GM12878 (cell line): ENCODE measurements around the gene PRX. TPM values are rescaled to one million over a fixed set of nuclear protein-coding genes. Genes with fewer than 3 reads are reported as not detected.

Source experiments
- ATAC-seq: fragments of 200-7000 bp; cut with Tn5 transposase; 3 replicates; pipeline ENCODE4 v1.9.1; 2020; ENCODE audit warnings: mild to moderate bottlenecking, moderate library complexity
- BruUV-seq: library from RNA; stranded (reverse); fragments of 400-500 nt; replicated peaks from 2 replicates; lab custom pipeline; 2021; lab: Mats Ljungman, UMichigan
- CTCF ChIA-PET: fragments of 300-600 bp; sonication (Branson Sonifier 250); formaldehyde crosslinking; extraction: SDS; loops from one replicate; lab custom pipeline; 2021; ENCODE audit warnings: inconsistent platforms; lab: Yijun Ruan, JAX
- POLR2A ChIA-PET: fragments of 350-600 bp; formaldehyde crosslinking; extraction: SDS; loops from one replicate; lab custom pipeline; 2021; ENCODE audit warnings: inconsistent platforms; lab: Charles Lee
- RAD21 ChIA-PET: fragments of 300-600 bp; sonication (Branson Sonifier 250); formaldehyde crosslinking; loops from one replicate; lab custom pipeline; 2023; ENCODE audit warnings: antibody characterized with exemption; ENCODE audit not compliant: unreplicated experiment; lab: Charles Lee
- SMC1A ChIA-PET: fragments of 300-600 bp; sonication (Branson Sonifier 250); formaldehyde crosslinking; loops from one replicate; lab custom pipeline; 2023; ENCODE audit not compliant: unreplicated experiment, uncharacterized antibody; lab: Charles Lee
- DNase-seq: peaks from one replicate; pipeline ENCODE4 v3.0.0-alpha.2; 2011; ENCODE audit warnings: low read depth, low spot score
- FAIRE-seq: peaks from 3 replicates; lab custom pipeline; 2011; peaks lifted over from hg19 to GRCh38; lab: Jason Lieb, UNC
- H2AFZ ChIP-seq: 2 replicates; pipeline ENCODE4 v1.6.0; 2011; ENCODE audit warnings: low read depth, low read length, control low read depth; ENCODE audit not compliant: control insufficient read depth
- H3K27ac ChIP-seq: 2 replicates; pipeline ENCODE4 v1.5.1; 2011; ENCODE audit warnings: control low read depth; ENCODE audit not compliant: control insufficient read depth, insufficient read depth
- H3K27me3 ChIP-seq, 2 experiments: replicated peaks in 1 of 2; 2 replicates each; pipeline versions ENCODE4 v1.6.0 to v1.6.1; 2011; ENCODE audit warnings: low read length in 1 of 2; ENCODE audit not compliant: control insufficient read depth in 2 of 2, insufficient read depth in 2 of 2
- H3K36me3 ChIP-seq, 2 experiments: 2 replicates each; pipeline ENCODE4 v1.5.1; 2011; ENCODE audit warnings: low read length in 1 of 2; ENCODE audit not compliant: control insufficient read depth in 2 of 2, insufficient read depth in 2 of 2
- H3K4me1 ChIP-seq: 2 replicates; pipeline ENCODE4 v1.6.1; 2011; ENCODE audit warnings: mild to moderate bottlenecking, low read length, moderate library complexity, mixed read lengths; ENCODE audit not compliant: control insufficient read depth, insufficient read depth
- H3K4me2 ChIP-seq: 2 replicates; pipeline ENCODE4 v1.6.0; 2011; ENCODE audit warnings: control low read depth; ENCODE audit not compliant: control insufficient read depth, insufficient read depth
- H3K4me3 ChIP-seq: fragments of 200-600 bp; sonication (generic); 2 replicates; pipeline ENCODE4 v1.5.1; 2016
- H3K79me2 ChIP-seq: 2 replicates; pipeline ENCODE4 v1.6.0; 2011; ENCODE audit warnings: low read length; ENCODE audit not compliant: control insufficient read depth, insufficient read depth
- H3K9ac ChIP-seq: 2 replicates; pipeline ENCODE4 v1.8.0; 2011; ENCODE audit warnings: low read length, control low read depth, mixed read lengths; ENCODE audit not compliant: control insufficient read depth, insufficient read depth
- H3K9me3 ChIP-seq: replicated peaks from 3 replicates; pipeline ENCODE4 v1.5.1; 2011; ENCODE audit warnings: mild to moderate bottlenecking, low read length; ENCODE audit not compliant: control insufficient read depth, insufficient read depth
- H4K20me1 ChIP-seq: 2 replicates; pipeline ENCODE4 v1.6.0; 2011; ENCODE audit not compliant: control insufficient read depth, insufficient read depth
- CBFB ChIP-seq: IDR thresholded peaks from 2 replicates; pipeline ENCODE4 v1.6.1; 2016; ENCODE audit warnings: antibody characterized with exemption, low read depth
- RBBP5 ChIP-seq: fragments of 200-600 bp; sonication (generic); conservative IDR thresholded peaks from 2 replicates; pipeline ENCODE4 v1.6.1; 2016
- STAT1 ChIP-seq: fragments of 450-650 bp; conservative IDR thresholded peaks from 2 replicates; pipeline ENCODE4 v1.6.1; 2014; ENCODE audit warnings: antibody characterized with exemption, mild to moderate bottlenecking
- TARDBP ChIP-seq: IDR thresholded peaks from 2 replicates; pipeline ENCODE4 v1.6.1; 2016; ENCODE audit warnings: borderline replicate concordance
- YBX1 ChIP-seq: fragments of 450-650 bp; IDR thresholded peaks from 2 replicates; pipeline ENCODE4 v1.6.1; 2016; ENCODE audit warnings: antibody characterized with exemption
- ZBTB4 ChIP-seq: fragments of 450-650 bp; formaldehyde crosslinking; IDR thresholded peaks from 2 replicates; pipeline ENCODE4 v1.4.0; 2022; ENCODE audit warnings: mild to moderate bottlenecking, moderate library complexity
- WGBS: methylation state at CpG from one replicate; pipeline ENCODE4 v1.1.6; 2016; ENCODE audit warnings: low lambda C conversion rate; ENCODE audit not compliant: insufficient replicate concordance, insufficient coverage; ENCODE audit errors: missing lambda C conversion rate; 5-methylcytosine and 5-hydroxymethylcytosine counted together
- in situ Hi-C: fragments of 300-500 bp; cut with MboI; formaldehyde crosslinking; loops from 9 replicates; pipeline ENCODE4 v1.14.3; 2018; ENCODE audit warnings: mixed read lengths
- intact Hi-C: fragments of 100-400 bp; cut with micrococcal nuclease; formaldehyde crosslinking; loops from one replicate; pipeline ENCODE4 v1.14.2; 2022; ENCODE audit not compliant: unreplicated experiment
- polyA plus RNA-seq, 11 experiments: library from polyadenylated mRNA; depleted of rRNA in 4 of 11; unstranded in 6 of 11; stranded (reverse) in 5 of 11; fragments of >200 nt; fragmentation: Nextera tagmentation in 4 of 11; fragmentation: Illumina TruSeq in 1 of 11; extraction: Ambion mirVana in 4 of 11; extraction: Trizol in 1 of 11; gene quantifications; 1 replicate in 1 of 11; 2 replicates in 10 of 11; pipeline versions ENCODE4 v1.2.1 to v1.2.3, GENCODE V29; 2011 to 2016; ENCODE audit warnings: inconsistent platforms in 2 of 11, missing spikeins in 2 of 11, low read depth in 1 of 11
- total RNA-seq, 4 experiments: library from RNA; depleted of rRNA in 3 of 4; stranded (reverse); fragments of >200 nt in 3 of 4; fragmentation: Illumina TruSeq in 1 of 4; extraction: Trizol in 1 of 4; gene quantifications; 2 replicates each; pipeline versions ENCODE4 v1.2.1 to v1.2.3, GENCODE V29; 2013 to 2021

The PRX gene
- total and polyA plus RNA-seq, 10 of the 15 experiments (the other 5 are each of a cell fraction or from before 2014, with no cell fraction given): 0.02 to 1.4 (median 0.54) TPM; not detected in 1

GRCh38 chr19:40377876-40378385 is 35.2 kb downstream of the PRX start:
- Histone ChIP-seq H4K20me1 (no peaks in the 10 kb centered on the region), H3K36me3 (no peaks in the 10 kb centered on the region), H3K4me3 (no peak overlapping the region), H3K79me2 (no peaks in the 10 kb centered on the region), H3K9me3 (no peaks in the 10 kb centered on the region), H2AFZ (no peak overlapping the region), H3K27me3 (no peaks in the 10 kb centered on the region), H3K4me1 (no peaks in the 10 kb centered on the region), H3K4me2 (no peak overlapping the region), H3K27ac (no peak overlapping the region), H3K9ac (no peak overlapping the region)
- SMC1A ChIA-PET: no interaction called here
- intact Hi-C loops: no loop called here
- BruUV-seq: TSS peak; percentile 65
- DNase-seq (no peak), FAIRE-seq (no peak), ATAC-seq (no peak)
- TF ChIP-seq STAT1 (no peak), YBX1 (no peak), TARDBP (no peak), RBBP5 (no peak), CBFB (no peak), ZBTB4 (CRISPR knock-in tag) (no peak)
- in situ Hi-C loops: no loop called here
- CTCF ChIA-PET: interaction anchor here (0.6 kb wide), 1 partner anchor 26 kb away, joined by 3 read pairs; no protein-coding TSS in a partner anchor
- RAD21 ChIA-PET: no interaction called here
- 91% methylated on average over 25 of the region's 25 CpGs for WGBS
- POLR2A ChIA-PET: no interaction called here
